Embryonic facial prominence (tissue), 1 donor: ENCODE data around the gene LAMP5.

Experiments
- DNase-seq: peaks from one replicate; pipeline ENCODE4 v3.0.0-alpha.2; 2016; ENCODE audit errors: extremely low spot score

LAMP5 gene

DNA sequence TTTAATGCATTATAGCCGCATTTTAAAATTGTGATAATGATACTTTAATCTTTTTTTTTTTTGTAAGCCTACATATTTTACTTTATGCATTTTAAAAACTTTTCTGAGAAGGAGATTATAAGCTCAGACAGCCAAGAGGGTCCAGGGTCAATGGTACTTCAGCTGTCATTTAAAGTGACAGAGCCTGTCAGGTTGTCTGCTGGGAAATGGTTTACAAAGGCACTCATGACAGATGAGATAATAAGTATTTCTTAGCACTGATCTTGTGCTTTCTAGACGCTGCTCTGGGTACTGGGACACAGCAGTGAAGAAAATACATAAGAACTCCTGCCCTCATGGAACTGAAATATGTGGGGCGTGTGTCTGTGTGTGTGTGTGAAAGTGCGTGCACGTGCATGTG, 19.6 kb downstream of the LAMP5 start:
- no peak for DNase-seq

DNA sequence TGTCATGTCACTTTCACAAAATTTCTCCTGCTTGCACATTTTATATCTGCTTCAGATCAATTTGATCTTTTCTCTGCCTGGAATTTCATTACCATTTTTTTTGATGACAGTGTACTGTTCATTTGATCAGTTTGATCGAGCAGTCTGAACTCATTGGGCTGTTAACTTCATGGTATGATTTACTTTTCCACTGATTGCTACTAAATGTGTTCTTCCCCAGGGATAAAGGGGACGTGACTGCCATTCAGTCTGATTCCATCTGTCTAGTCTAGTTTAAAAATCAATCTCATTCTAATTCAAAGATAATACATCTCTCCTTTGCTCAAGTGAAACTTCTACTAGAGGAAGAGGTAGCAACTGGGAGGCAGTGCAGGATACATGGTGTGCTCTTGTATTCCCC, 21.1 kb downstream of the LAMP5 start:
- no peak for DNase-seq

DNA sequence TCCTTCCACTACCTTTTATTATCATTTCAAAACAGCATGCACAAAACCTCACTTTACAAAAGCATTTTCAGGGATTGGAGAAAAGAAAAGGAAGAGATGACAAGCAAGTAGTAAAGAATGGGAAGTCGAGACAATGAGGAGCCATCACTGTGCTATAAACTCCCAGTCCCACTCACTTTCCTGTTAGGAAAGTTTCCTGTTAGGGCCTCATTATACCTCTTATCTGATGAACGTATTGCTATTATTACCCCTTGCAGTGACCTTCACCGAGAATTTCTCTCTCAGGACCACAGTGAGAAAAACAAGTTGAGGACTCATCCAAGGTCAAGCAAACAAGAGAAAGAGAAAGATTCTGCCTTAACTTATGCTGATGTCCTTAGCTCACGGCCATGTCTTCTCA, 28.8 kb downstream of the LAMP5 start:
- no peak for DNase-seq

DNA sequence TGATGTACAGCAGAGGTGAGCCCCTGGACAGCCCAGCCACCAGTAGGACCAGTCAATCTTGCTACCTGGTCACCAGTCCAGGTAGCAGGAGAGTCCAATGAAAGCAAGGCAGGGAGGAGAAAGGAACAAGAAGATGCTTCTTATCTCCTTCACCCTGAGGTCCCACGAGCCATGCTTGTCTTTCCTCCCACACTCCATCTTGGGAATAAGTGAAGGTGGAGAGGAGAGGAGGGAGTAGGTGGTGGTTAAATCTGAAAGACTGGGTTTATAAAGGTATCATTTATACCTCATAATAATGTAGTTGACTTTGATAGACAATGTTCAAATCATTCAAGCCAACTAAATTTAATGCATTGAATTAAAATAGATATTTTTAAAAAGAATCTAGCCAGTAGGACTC, 35.9 kb downstream of the LAMP5 start:
- DNase-seq, result no peak

DNA sequence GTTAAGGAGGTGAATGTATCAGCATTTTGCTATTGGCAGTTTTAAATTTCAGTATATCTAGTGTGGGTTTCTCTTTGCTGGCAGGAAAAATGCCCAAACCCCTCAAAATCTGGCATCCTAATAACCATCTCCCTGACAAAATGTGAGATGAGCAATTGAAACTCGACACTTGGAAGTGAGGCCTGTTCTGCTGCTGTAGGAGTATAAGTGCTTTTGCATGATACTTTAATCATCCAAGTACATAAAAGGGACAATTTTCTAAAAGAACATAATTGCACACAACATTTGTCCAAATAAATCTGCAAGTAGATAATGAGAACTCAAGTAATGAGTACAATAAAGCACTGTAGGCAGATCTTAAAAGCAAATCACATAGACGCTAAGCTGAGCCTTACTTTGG, 36.5 kb downstream of the LAMP5 start:
- DNase-seq, result no peak

DNA sequence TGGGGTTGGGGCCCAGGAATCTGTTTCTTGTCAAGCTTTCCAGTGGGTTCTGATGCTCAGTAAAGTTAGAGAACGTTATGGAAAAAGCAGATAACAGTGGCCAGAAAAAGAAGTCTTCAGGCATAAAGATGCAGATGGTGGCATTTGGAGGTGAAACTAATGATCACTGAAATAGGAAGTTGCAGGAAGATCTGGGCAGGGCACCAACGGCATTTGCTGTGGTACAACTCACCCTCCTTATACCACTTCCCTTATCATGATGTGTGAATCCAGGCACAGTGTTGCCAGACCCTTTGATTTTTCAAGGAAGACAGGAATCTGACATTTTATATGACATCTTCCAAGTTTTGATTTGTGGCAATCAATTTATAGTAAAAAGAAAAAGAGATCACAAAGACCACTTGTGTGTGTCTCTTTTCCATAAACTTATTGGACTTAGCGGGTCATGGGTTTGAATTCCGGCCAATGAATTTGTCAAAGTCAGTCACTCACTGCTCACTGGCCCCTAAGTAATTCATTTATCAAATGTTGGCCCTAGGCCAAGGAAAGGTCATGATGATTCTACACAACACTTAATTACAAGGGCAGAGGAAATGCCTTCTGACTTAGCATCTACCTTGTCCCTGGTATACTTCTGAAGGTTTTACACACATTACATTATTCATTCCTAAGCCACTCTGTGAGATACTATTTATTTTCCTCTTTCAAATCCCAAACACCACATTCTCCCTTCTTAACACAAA, 37.6 kb downstream of the LAMP5 start:
- no peak for DNase-seq

DNA sequence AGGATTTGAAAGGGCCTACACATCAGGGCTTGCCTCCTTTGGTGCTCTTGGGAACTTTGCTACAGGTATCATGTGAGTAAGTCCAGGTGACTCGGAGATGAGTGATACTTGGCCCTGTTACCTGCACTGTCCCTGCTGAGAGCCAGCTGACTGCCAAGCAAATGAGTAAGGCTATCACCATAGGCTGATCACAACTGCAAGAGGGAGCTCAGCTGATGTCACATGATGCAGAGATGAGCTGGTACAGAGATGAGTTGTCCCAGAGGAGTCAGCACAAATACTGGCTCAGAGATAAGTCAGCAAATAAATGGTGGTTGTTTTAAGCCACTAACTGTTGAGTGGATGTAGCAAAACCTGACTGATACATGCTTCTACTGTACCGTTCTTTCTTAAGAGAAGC, 41.4 kb downstream of the LAMP5 start:
- DNase-seq, result no peak

DNA sequence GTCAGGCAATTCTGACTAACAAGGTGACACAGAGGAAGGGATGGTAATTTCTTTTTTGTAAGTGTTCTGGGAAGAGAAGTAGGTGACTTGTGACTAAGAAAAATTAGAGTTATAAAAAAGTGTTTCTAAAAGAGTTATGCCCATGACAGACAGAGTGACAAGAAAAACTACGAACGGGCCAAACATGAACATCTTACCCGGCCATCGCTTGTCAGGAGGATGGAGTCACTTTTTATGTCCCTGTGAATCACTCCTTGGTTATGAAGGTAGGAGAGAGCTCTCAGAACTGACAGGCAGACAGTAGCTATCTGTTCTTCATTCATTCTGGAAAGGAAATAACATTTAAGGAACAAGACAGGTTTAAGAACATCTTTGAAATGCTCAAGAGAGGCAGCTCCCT, 43.0 kb downstream of the LAMP5 start:
- DNase-seq, result no peak

DNA sequence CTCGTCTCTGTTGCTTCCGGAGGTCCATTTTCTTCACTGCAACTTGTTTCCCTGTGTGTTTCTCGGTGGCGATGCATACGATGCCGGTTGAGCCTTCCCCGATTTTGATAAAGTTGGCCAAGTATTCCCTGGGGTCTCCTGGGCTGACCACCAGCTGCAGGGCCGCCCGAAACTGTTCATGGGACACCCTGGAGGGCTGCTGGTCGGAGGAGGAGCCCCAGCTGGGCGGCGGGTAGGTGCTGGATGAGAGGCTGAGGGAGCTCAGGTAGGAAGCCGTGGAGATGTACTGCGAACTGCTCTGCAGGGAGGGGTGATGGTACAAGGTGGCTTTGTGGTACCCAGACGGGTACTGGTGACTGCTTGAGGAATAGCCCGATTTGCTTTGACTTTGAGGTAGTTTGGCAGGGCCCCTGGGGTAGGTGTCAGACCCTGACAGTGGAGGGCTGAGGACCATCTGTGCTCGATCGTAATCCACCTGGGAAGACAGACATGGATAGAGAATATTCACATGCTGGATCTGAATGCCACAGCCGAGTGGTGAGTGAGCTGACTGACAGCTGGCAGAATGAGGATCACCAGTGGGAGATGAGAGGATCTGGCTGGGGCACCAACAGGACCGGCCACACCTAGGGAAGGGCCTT, 51.6 kb downstream of the LAMP5 start:
- DNase-seq, result no peak

DNA sequence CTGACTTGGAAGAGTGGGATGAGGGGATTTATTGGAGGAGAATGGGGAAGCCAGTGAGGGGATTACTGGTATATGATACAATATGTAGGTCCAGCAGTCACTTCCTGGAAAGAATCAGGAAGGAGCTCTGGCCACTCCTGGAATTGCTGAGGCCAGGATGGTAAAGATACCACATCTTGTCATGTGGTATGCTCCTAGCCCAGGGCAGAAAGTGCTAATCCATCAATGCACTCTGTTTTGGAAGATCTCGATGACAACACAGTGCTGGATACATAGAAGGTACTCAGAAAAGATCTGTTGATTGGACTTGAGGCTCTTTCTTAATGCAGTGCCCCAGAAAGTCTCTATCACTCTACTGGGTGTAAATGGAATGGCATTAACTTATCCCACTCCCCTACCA, 52.6 kb downstream of the LAMP5 start:
- no peak for DNase-seq

DNA sequence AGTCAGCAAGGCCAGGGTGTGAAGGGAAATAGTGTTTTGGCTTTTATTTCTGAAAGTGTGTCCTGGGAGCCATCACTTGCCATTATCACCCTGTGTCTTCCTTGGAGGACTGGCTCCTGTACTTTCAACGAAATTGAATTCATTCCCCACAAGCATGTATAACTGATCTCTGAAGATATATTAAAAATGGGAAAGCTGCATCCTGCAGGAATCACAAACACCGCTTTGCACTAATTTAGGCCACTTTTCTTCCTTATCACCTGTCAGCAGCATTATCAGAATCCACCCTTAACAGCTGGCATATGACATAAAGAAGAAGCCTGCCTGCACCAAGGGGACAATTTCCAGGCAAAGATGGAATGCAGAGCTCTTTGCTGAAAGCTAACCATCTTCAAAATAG, 56.2 kb downstream of the LAMP5 start:
- no peak for DNase-seq

DNA sequence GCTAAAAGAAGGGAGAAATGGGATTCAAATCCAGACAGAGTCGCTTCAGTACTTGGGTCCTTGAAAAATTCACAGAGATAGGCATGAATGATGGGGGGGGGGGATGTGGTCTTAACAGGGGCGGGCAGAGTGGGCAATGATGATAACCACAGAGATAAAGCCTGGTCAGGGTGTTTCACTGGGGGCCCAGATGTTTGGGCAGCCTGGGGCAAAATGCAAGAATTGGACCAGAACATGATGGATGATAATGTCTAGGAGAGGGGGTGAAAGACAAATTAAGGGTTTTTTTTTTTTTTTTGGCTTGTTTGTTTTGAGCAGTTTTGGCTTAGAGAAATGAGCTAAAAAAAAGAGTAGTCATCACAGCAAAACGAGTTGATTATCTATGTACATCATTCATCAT, 57.4 kb downstream of the LAMP5 start:
- no peak for DNase-seq

DNA sequence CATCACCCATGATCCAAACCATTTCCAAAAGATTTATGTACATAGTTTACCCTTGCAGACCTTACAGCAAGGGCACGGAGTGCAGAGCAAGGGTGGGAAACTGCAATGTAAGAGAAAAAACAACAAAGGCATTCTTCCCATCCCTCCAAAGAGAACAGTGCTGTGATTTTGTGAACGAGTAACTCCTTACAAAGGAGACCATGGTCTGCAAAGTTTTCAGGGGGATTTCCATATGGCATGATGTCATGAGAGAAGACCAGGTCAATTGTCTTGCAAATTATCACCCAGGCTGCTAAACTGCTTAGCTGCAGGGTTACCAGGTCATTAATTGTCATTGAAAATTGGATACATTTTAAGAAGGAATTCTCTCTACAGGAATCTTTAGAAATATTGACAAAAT, 58.3 kb downstream of the LAMP5 start:
- DNase-seq, result no peak

DNA sequence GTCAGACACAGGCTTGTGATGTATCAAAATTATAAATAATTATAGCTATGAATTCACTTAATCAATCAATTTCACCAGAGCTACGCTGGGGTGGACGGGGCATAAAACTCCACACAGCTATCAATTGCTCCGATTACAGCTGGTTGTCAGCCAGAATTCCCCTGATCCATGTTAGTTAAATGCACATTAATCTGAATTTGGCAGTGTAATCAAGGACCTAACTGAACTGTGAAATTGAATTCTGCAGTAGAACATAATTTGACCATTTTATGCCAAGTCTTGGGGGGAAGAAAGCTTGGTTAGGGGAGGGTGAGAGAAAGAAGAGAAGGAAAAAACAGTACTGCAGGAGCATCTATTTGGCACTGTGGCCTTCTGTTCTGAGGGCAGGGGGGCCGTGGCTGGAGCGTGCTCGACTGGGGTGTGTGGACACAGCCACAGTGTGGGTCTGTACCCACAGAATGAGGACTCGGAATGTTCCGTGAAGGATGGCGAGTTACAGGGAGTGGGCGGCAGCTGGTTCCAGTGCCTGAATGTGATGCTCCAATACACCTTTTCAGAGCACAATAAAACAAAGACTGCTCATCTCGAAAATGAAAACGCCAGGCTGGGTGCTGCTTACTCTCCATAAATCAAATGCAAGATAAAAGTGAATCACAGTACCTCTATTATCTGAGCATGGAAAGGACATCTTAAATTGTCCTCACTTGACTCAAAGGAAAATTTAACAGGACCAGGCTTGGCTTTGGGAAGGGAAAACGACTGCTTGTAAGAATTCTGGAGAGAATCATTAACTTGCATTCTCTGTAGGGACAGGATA, 59.2 kb downstream of the LAMP5 start:
- DNase-seq, result no peak

DNA sequence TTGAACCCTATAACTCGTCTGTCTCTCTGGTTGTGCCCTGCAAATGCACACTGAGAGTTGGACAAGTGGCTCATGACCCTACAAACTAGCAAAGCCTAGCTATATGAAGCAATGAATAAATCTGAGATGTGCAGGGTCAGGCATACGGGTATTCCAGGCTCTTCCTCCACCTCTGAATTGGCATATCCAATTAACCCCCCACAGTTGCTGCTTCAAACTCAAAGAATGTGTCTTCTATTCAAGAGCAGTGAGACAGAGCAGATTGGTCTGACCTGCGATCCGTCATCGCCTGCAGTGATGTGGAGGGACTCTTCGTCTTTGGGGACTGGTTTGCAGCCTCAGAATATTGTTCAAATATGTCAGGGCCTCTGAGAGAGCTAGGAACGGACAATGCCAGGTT, 59.8 kb downstream of the LAMP5 start:
- no peak for DNase-seq

DNA sequence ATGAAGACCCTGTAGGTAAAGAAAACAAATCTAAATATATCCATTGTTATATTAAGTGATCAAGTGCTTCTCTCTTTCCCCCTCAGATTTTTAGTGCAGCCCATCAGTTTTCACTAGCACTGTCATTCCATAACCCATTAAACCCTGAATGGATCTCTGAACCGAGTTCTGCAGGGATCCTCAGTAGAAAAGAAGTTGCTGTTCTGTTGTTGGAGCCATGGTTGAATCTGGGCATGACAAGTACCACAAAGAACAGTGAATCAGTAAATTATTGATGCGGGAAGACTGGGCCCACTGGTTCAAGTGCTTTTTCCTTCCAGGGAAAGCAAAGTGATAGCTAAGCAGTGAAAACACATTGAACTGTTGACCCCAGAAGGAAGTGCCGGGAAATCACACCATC, 60.4 kb downstream of the LAMP5 start:
- no peak for DNase-seq

DNA sequence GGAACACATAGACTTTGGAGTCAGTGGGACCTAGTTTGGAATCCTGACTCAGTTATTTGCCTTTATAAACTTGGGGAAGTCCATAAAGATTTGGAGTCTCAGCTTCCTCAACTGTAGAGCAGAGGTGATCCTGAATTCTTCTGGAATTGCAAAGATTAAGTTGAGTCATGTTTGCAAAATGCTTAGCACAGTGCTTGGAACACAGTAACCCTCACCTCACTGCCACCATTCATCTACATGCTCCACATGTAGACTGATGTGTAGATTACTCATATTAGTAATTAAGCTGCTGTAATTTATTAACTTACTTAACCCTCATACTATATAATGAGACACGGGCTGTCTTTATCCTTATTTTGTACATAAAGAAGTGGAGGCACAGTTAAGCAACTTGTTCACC, 61.4 kb downstream of the LAMP5 start:
- DNase-seq, result no peak

DNA sequence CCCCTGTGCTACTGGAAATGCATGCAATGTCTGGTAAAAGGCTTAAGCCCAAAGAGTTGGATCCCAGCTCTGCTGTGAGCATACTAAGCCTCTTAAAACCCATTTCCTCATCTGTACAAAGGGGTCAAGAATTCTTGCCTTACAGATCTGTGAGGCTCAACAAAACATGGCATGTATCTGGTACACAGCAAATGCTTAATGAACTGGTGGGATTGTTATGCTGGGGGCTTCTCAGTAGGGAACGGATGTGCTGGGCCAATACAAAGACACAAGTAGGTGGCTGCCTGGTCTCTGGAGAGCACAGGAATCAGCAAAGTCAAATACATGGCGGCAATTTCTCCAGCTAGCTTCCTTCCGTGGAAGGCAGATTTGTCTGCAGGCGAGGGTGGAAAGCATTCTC, 62.3 kb downstream of the LAMP5 start:
- DNase-seq, result no peak

DNA sequence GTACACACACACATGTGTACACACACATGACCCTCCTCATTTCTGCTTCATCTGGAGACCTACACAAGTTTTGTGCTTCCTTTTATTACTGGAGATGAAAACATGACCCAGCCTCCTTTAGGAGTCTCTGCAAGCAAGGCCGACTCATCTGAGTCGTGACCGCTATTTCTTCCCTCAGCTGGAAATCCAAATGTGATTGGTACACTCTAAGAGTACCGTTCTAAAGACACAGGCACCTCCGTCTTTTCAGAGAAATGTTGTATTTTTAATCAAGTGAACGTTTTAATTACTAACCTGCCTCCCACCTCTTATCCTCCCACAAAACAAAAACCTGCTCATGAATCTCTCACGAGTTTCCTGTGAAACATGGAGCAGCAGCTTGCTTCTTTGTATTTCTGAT, 63.0 kb downstream of the LAMP5 start:
- no peak for DNase-seq

DNA sequence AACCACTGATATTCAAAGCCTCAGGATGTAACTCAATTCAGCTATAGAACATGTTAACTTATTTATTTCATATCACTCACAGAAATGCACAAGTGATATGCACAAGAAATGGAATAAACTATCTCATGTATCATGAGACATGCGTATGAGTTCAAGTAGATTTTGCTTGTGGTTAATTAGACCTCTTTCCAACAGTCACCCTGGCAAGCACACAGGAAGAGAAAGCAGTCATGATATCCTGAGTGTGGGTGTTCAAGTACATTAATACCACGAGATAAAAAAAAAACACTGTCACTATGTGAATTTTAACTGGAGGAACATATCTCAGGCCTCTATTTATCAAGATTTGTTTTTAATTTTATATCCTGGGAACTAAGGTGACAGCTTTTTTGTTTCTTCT, 64.2 kb downstream of the LAMP5 start:
- no peak for DNase-seq
